Breast epithelium (tissue), 4 donors: ENCODE data around the gene ACMSD. TPM values are rescaled to one million over a fixed set of nuclear protein-coding genes. Genes with fewer than 3 reads are reported as not detected.

Experiments
- DNase-seq, 2 donors: peaks; one replicate each; pipeline ENCODE4 v3.0.0-alpha.2; 2019; ENCODE audit warnings: low spot score in 2 of 2
- H3K27ac ChIP-seq, 2 donors: fragments of 200-600 bp; sonication (generic) in 1 of 2; one replicate each; pipeline ENCODE4 v1.5.1; 2016 to 2019; ENCODE audit warnings: mild to moderate bottlenecking in 1 of 2
- H3K27me3 ChIP-seq, 2 donors: fragments of 200-600 bp; sonication (generic) in 1 of 2; one replicate each; pipeline versions ENCODE4 v1.5.1 to v1.6.0; 2017 to 2019; ENCODE audit warnings: control low read depth in 1 of 2, mild to moderate bottlenecking in 1 of 2
- H3K36me3 ChIP-seq: fragments of 200-600 bp; one replicate; pipeline ENCODE4 v1.5.1; 2019
- H3K4me1 ChIP-seq, 2 donors: fragments of 200-600 bp; sonication (generic); one replicate each; pipeline ENCODE4 v1.5.1; 2016 to 2019; ENCODE audit warnings: control low read depth in 1 of 2
- H3K4me3 ChIP-seq, 3 donors: fragments of 200-600 bp; sonication (generic); 1 replicate in 2 of 3; 2 replicates in 1 of 3; pipeline ENCODE4 v1.5.1; 2016 to 2019; ENCODE audit warnings: mild to moderate bottlenecking in 3 of 3, moderate library complexity in 2 of 3
- H3K9me3 ChIP-seq, 2 donors: fragments of 200-600 bp; sonication (generic) in 1 of 2; one replicate each; pipeline ENCODE4 v1.5.1; 2016 to 2019; ENCODE audit warnings: control low read depth in 1 of 2
- CTCF ChIP-seq, 3 donors: fragments of 450-650 bp; IDR thresholded peaks; one replicate each; pipeline ENCODE4 v1.5.1; 2016 to 2017; ENCODE audit warnings: antibody characterized with exemption in 3 of 3, mild to moderate bottlenecking in 3 of 3, moderate library complexity in 3 of 3
- POLR2A ChIP-seq: fragments of 450-650 bp; IDR thresholded peaks from one replicate; pipeline ENCODE4 v1.6.1; 2016; ENCODE audit warnings: antibody characterized with exemption, mild to moderate bottlenecking, moderate library complexity
- POLR2AphosphoS5 ChIP-seq, 3 donors: sonication (generic); formaldehyde crosslinking; IDR thresholded peaks; one replicate each; pipeline ENCODE4 v1.6.1; 2017; ENCODE audit warnings: antibody characterized with exemption in 3 of 3
- intact Hi-C: fragments of 100-400 bp; cut with DNase I; formaldehyde crosslinking; loops from one replicate; pipeline ENCODE4 v1.15.1; 2023; ENCODE audit warnings: low total_unique reads
- total RNA-seq, 3 donors: library from RNA; depleted of rRNA; stranded (reverse); fragments of >200 nt; gene quantifications; one replicate each; pipeline ENCODE4 v1.1.0, GENCODE V29; 2016

ACMSD gene
- total RNA-seq, 3 donors from 2014 or later = 0.59 TPM; not detected in 2

- Histone ChIP-seq H3K27me3 (no peaks in the 10 kb centered on the region), H3K4me1 (no peaks in the 10 kb centered on the region), H3K9me3 (no peaks in the 10 kb centered on the region), H3K27ac (no peak overlapping the region), H3K4me3 (no peak overlapping the region), H3K36me3 (no peaks in the 10 kb centered on the region)
- TF ChIP-seq POLR2A = no peak
- TF ChIP-seq CTCF (IDR thresholded peaks at IDR 0.05) = no peak
- intact Hi-C loops = no loop called here
- DNase-seq = no peak
These were observed 22.8 kb downstream of the ACMSD start for GRCh38 chr2:134861173-134861572.

- Histone ChIP-seq H3K4me1 (no peaks in the 10 kb centered on the region), H3K27ac (no peak overlapping the region), H3K36me3 (no peaks in the 10 kb centered on the region), H3K27me3 (no peaks in the 10 kb centered on the region), H3K9me3 (no peaks in the 10 kb centered on the region), H3K4me3 (no peak overlapping the region)
- no peak for TF ChIP-seq POLR2AphosphoS5 (IDR thresholded peaks at IDR 0.05)
- DNase-seq = no peak
- intact Hi-C loops = no loop called here
These were observed 23.7 kb downstream of the ACMSD start for GRCh38 chr2:134862069-134862468.

- Histone ChIP-seq H3K27ac (no peak overlapping the region), H3K4me3 (no peak overlapping the region), H3K9me3 (no peaks in the 10 kb centered on the region), H3K27me3 (no peaks in the 10 kb centered on the region), H3K4me1 (no peaks in the 10 kb centered on the region), H3K36me3 (no peaks in the 10 kb centered on the region)
- DNase-seq = peak in 1 of 2 donors; percentile 19
- intact Hi-C loops = no loop called here
- TF ChIP-seq POLR2AphosphoS5 (IDR thresholded peaks at IDR 0.05) (no peak), POLR2A (no peak), CTCF (IDR thresholded peaks at IDR 0.05) (no peak)
These were observed 24.3 kb downstream of the ACMSD start for GRCh38 chr2:134862674-134863073.

GRCh38 chr2:134863446-134863845 lies 25.0 kb downstream of the ACMSD start:
- no peaks in the 10 kb centered on the region for H3K4me1 ChIP-seq
- intact Hi-C loops = no loop called here

GRCh38 chr2:134865067-134865787 lies 26.8 kb downstream of the ACMSD start:
- H3K9me3 ChIP-seq = no peaks in the 10 kb centered on the region
- intact Hi-C loops = no loop called here
- no peaks in the 10 kb centered on the region for H3K27me3 ChIP-seq
- DNase-seq = no peak
- no peak overlapping the region for H3K4me3 ChIP-seq
- H3K27ac ChIP-seq = no peak overlapping the region
- TF ChIP-seq POLR2AphosphoS5 (IDR thresholded peaks at IDR 0.05) (no peak), CTCF (IDR thresholded peaks at IDR 0.05) (no peak), POLR2A (no peak)
- no peaks in the 10 kb centered on the region for H3K4me1 ChIP-seq
- no peaks in the 10 kb centered on the region for H3K36me3 ChIP-seq

More at GRCh38 chr2:134863446-134863845, 25.0 kb downstream of the ACMSD start:
- no peaks in the 10 kb centered on the region for H3K27me3 ChIP-seq
- H3K4me3 ChIP-seq = no peak overlapping the region
- no peak overlapping the region for H3K27ac ChIP-seq
- H3K9me3 ChIP-seq = no peaks in the 10 kb centered on the region
- no peaks in the 10 kb centered on the region for H3K36me3 ChIP-seq
- DNase-seq = no peak
- TF ChIP-seq POLR2AphosphoS5 (IDR thresholded peaks at IDR 0.05) (no peak), POLR2A (no peak), CTCF (IDR thresholded peaks at IDR 0.05) (no peak)
